HG03135 (cell line): ENCODE results near the gene TAS1R1.
A peak's percentile ranks its signal among the peaks of the same experiment; 100 is the strongest.
"Not testable (repeated sequence)": the region's sequence is repeated elsewhere in the genome, so short reads cannot be mapped to it uniquely, and the experiment has no call there.

Experiments
- ATAC-seq: cut with Tn5 transposase; IDR thresholded peaks from one replicate; pipeline ENCODE4 v1.9.1; 2021; ENCODE audit warnings: mild to moderate bottlenecking, moderate library complexity; ENCODE audit not compliant: unreplicated experiment

The TAS1R1 gene

GRCh38 chr1:6588128-6588892, 33.2 kb downstream of the TAS1R1 start:
- ATAC-seq, result no peak

- no peak for ATAC-seq
These were observed 33.9 kb downstream of the TAS1R1 start for GRCh38 chr1:6588893-6589520.

GRCh38 chr1:6590046-6590445, 34.9 kb downstream of the TAS1R1 start:
- ATAC-seq, result no peak

GRCh38 chr1:6591222-6591621, 36.1 kb downstream of the TAS1R1 start:
- no peak for ATAC-seq

GRCh38 chr1:6591644-6592043, 36.5 kb downstream of the TAS1R1 start:
- no peak for ATAC-seq

GRCh38 chr1:6592441-6592840, 37.3 kb downstream of the TAS1R1 start:
- ATAC-seq, result no peak

- no peak for ATAC-seq
These were observed 37.9 kb downstream of the TAS1R1 start for GRCh38 chr1:6592865-6593593.

- no peak for ATAC-seq
These were observed 38.7 kb downstream of the TAS1R1 start for GRCh38 chr1:6593810-6594209.

GRCh38 chr1:6594977-6595740, 40.1 kb downstream of the TAS1R1 start:
- no peak for ATAC-seq

GRCh38 chr1:6596351-6596750, 41.2 kb downstream of the TAS1R1 start:
- no peak for ATAC-seq

- no peak for ATAC-seq
These were observed 42.0 kb downstream of the TAS1R1 start for GRCh38 chr1:6596886-6597776.

- ATAC-seq, result no peak
These were observed 42.6 kb downstream of the TAS1R1 start for GRCh38 chr1:6597777-6598131.

- ATAC-seq, result no peak
These were observed 44.3 kb downstream of the TAS1R1 start for GRCh38 chr1:6599141-6599975.

- not testable (repeated sequence) for ATAC-seq
These were observed 44.9 kb downstream of the TAS1R1 start for GRCh38 chr1:6599991-6600390.

GRCh38 chr1:6600410-6601048, 45.4 kb downstream of the TAS1R1 start:
- no peak for ATAC-seq

GRCh38 chr1:6601049-6601922, 46.2 kb downstream of the TAS1R1 start:
- peak; percentile 28 for ATAC-seq

GRCh38 chr1:6601923-6602668, 47.0 kb downstream of the TAS1R1 start:
- peak; percentile 35 for ATAC-seq
